ENCODE data around the gene MYH4. TPM values are rescaled to one million over a fixed set of nuclear protein-coding genes. Genes with fewer than 3 reads are reported as not detected.

The MYH4 gene
- total and polyA plus RNA-seq, 2 of the 4 experiments (the other 2 are of a cell fraction): not detected

DNA sequence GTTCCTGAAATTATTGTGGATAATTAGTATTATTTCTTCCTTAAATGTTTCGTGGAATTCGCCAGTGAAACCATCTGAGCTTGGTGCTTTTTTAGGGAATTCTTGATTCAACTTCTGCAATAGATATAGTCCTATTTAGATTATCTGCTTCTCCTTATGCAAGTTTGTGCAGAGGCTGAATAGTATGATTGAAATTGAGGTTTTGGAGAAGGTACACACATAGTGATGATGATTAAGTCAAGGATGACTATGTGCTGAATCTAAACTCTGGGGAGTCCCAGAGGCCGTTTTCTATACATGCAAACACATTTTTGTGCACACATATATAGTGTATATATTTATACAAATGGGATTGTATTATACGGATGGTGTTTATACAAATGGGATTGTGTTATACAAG lies 5.2 kb upstream of the MYH4 start:
- no peak overlapping the region for H2BK120ac ChIP-seq (ENCODE audit: low read depth, low read length)
- no peak overlapping the region for H2BK15ac ChIP-seq (ENCODE audit: low read depth, low read length)
- H3K4me3 ChIP-seq (ENCODE audit: insufficient read depth, low read depth, low read length): no peak overlapping the region
- H3K9me1 ChIP-seq (ENCODE audit: insufficient read depth, low read length): no peaks in the 10 kb centered on the region
- TF ChIP-seq SMC3 (IDR thresholded peaks at IDR 0.05; ENCODE audit: low read depth, low read length) (no peak), CHD1 (IDR thresholded peaks at IDR 0.05; ENCODE audit: low read depth, low read length) (no peak), NFE2L2 (IDR thresholded peaks at IDR 0.05; ENCODE audit: low read depth, low read length) (no peak), MAZ (IDR thresholded peaks at IDR 0.05; ENCODE audit: borderline replicate concordance, low read depth, low read length) (no peak), POLR2A (IDR thresholded peaks at IDR 0.05; ENCODE audit: low read depth, low read length) (no peak), FOS (IDR thresholded peaks at IDR 0.05; ENCODE audit: low read depth, low read length) (no peak), MAFK (IDR thresholded peaks at IDR 0.05; ENCODE audit: low read depth, low read length) (no peak), RFX5 (IDR thresholded peaks at IDR 0.05; ENCODE audit: low read depth, low read length) (no peak), CEBPB (IDR thresholded peaks at IDR 0.05; ENCODE audit: low read depth, low read length) (no peak), RCOR1 (IDR thresholded peaks at IDR 0.05; ENCODE audit: insufficient replicate concordance, low read length) (no peak), RAD21 (IDR thresholded peaks at IDR 0.05; ENCODE audit: low read length) (no peak)
- TF ChIP-seq, protein P1, sequence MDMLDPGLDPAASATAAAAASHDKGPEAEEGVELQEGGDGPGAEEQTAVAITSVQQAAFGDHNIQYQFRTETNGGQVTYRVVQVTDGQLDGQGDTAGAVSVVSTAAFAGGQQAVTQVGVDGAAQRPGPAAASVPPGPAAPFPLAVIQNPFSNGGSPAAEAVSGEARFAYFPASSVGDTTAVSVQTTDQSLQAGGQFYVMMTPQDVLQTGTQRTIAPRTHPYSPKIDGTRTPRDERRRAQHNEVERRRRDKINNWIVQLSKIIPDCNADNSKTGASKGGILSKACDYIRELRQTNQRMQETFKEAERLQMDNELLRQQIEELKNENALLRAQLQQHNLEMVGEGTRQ (IDR thresholded peaks at IDR 0.05; ENCODE audit: low read depth, low read length): no peak
- TF ChIP-seq, protein P2, sequence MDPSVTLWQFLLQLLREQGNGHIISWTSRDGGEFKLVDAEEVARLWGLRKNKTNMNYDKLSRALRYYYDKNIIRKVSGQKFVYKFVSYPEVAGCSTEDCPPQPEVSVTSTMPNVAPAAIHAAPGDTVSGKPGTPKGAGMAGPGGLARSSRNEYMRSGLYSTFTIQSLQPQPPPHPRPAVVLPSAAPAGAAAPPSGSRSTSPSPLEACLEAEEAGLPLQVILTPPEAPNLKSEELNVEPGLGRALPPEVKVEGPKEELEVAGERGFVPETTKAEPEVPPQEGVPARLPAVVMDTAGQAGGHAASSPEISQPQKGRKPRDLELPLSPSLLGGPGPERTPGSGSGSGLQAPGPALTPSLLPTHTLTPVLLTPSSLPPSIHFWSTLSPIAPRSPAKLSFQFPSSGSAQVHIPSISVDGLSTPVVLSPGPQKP (IDR thresholded peaks at IDR 0.05; ENCODE audit: borderline replicate concordance, low read depth, low read length): no peak
- POLR2A ChIA-PET (ENCODE audit: unreplicated experiment): no interaction called here
- in situ Hi-C loops (cut with MboI; ENCODE audit: low sequenced_read_pairs) (no loop called here), dilution Hi-C loops (cut with HindIII; ENCODE audit: low sequenced_read_pairs, unreplicated experiment) (no loop called here), intact Hi-C loops (cut with micrococcal nuclease) (no loop called here)
- no peak overlapping the region for H3K56ac ChIP-seq (ENCODE audit: extremely low read depth, insufficient read depth, low read length)
- no peak overlapping the region for H3K14ac ChIP-seq (replicated peaks; ENCODE audit: low read depth, low read length)
- no TSS peak for BruUV-seq (replicated peaks)
- H2BK5ac ChIP-seq (ENCODE audit: low read depth, low read length, poor library complexity, severe bottlenecking): no peak overlapping the region
- H3K27ac ChIP-seq (ENCODE audit: insufficient read depth, low read length): no peak overlapping the region
- no peak overlapping the region for H3K4ac ChIP-seq (ENCODE audit: low read depth, low read length)
- no peak overlapping the region for H2AFZ ChIP-seq (replicated peaks; ENCODE audit: low read length, poor library complexity)
- H3K4me1 ChIP-seq (ENCODE audit: control insufficient read depth, insufficient read depth, low read length): no peaks in the 10 kb centered on the region
- no peak overlapping the region for H4K8ac ChIP-seq (ENCODE audit: low read depth in 2 of 2, low read length in 2 of 2)
- no peaks in the 10 kb centered on the region for H4K20me1 ChIP-seq (ENCODE audit: insufficient read depth, low read length)
- H4K91ac ChIP-seq (ENCODE audit: insufficient read depth, low read depth, low read length): no peak overlapping the region
- no peak overlapping the region for H3K4me2 ChIP-seq (ENCODE audit: low read depth, low read length)
- H3K23ac ChIP-seq (ENCODE audit: low read depth, low read length): no peak overlapping the region
- H4K5ac ChIP-seq (ENCODE audit: low read depth, low read length): no peak overlapping the region
- no peak overlapping the region for H3K18ac ChIP-seq (ENCODE audit: low read depth, low read length)
- no peak overlapping the region for H2AK9ac ChIP-seq (replicated peaks; ENCODE audit: low read depth, low read length, poor library complexity)
- CTCF ChIA-PET: no interaction called here
- ATAC-seq (ENCODE audit: low read depth) (no peak), DNase-seq (peak; percentile 5)
- H2AK5ac ChIP-seq (ENCODE audit: low read depth, low read length): no peak overlapping the region
- no peaks in the 10 kb centered on the region for H3K36me3 ChIP-seq (ENCODE audit: control insufficient read depth, insufficient read depth, low read length)
- H2BK20ac ChIP-seq (ENCODE audit: low read depth, low read length): no peak overlapping the region
- H3K9me3 ChIP-seq (ENCODE audit: control insufficient read depth, insufficient read depth, low read length): no peaks in the 10 kb centered on the region
- no peaks in the 10 kb centered on the region for H3K27me3 ChIP-seq (ENCODE audit: control insufficient read depth, insufficient read depth, low read length)
- WGBS, 2 experiments (ENCODE audit: extremely low coverage in 2 of 2, insufficient read length in 1 of 2): no CpG with 5 or more reads among the region's 4 CpGs
- H3K79me1 ChIP-seq (ENCODE audit: low read depth in 1 of 2, low read length in 2 of 2): no peaks in the 10 kb centered on the region
- H3K9ac ChIP-seq (ENCODE audit: low read depth, low read length): no peak overlapping the region
